T-helper 22 cell (primary cell): ENCODE results near the gene MRPS12.
A peak's percentile ranks its signal among the peaks of the same experiment; 100 is the strongest.
"Not testable (repeated sequence)": the region's sequence is repeated elsewhere in the genome, so short reads cannot be mapped to it uniquely, and the experiment has no call there.

Source experiments
- DNase-seq: peaks from one replicate; pipeline ENCODE4 v3.0.0-alpha.2; 2020; ENCODE audit warnings: low read depth

MRPS12 gene

DNA sequence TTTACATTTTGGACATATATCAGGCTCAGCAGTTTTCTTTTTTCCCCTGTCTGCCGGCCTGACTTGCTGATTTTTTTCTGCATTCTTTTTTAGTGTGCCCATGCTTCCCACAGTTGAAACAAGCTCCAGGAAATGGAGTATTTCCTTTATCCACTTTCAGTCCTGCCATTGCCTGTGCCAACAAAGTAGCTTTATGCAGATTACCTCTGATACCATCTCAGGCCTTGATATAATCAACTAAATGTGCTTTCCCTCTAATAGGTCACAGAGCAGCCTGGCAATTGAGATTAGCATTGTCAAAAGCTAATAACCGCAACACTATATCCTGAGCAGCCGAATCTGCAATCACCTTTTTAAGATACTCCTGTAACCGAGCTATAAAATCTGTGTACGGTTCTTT is 9.2 kb downstream of the MRPS12 start:
- no peak for DNase-seq

DNA sequence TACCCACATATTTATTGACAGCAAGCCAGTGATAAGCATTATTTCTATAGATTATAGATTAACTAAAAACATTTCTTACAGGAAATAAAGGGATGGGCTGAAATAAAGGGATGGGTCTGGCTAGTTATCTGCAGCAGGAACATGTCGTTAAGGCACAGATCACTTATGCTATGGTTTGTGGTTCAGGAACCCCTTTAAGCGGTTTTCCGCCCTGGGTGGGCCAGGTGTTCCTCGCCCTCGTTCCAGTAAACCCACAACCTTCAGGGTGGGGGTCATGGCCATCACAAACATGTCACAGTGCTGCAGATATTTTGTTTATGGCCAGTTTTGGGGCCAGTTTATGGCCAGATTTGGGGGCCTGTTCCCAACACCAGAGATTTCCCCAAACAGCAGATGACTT is 10.7 kb downstream of the MRPS12 start:
- DNase-seq, result not testable (repeated sequence)

DNA sequence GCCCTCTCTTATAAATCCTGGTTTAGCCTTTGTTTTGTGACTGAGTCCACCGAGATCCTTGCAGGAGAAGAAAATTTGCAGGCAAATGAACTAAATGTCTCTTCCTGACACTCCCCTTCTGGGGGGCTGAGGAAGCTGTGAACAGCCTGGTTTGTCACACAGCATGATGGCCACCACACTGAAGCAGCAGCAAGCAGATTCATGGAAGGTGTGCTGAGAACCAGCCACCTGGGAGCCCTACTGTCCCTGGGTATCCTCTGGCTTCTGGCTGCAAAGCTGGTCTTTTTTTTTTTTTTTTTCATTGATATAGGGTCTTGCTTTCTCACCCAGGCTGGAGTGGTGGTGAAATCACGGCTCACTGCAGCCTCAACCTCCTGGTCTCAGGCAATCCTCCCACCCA is 11.2 kb downstream of the MRPS12 start:
- no peak for DNase-seq

DNA sequence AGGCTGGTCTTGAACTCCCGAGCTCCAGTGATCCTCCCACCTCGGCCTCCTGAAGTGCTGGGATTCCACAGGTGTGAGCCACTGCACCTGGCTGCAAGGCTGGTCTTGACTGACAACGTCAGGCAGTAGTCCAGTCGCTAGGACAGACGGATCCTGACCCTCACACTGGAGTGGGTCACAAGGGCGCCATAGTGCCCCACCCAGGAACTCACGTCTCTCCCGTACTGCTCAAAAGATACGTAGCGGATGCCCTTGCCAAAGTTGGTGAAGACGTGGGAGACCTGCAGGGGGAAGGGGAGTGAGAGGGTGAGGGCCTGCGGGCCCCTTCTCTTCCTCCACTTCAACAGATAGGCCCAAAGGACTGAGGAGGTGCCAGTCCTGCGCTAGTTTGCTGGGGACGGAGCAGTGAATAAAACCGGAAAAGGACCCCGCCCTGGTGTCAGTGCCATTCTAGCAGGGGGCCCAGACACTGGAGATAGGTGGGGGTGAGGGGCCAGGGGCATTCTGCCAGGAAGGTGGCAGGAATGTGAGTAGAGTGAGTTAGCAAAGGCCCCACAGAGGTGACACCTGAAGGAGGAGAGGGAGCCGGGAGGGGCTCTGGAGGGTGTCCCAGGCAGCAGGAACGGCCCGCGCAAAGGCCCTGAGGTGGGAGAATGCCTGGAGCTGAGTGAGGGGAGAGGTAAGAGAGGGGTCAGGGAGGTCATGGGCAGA is 11.9 kb downstream of the MRPS12 start:
- DNase-seq, result no peak

DNA sequence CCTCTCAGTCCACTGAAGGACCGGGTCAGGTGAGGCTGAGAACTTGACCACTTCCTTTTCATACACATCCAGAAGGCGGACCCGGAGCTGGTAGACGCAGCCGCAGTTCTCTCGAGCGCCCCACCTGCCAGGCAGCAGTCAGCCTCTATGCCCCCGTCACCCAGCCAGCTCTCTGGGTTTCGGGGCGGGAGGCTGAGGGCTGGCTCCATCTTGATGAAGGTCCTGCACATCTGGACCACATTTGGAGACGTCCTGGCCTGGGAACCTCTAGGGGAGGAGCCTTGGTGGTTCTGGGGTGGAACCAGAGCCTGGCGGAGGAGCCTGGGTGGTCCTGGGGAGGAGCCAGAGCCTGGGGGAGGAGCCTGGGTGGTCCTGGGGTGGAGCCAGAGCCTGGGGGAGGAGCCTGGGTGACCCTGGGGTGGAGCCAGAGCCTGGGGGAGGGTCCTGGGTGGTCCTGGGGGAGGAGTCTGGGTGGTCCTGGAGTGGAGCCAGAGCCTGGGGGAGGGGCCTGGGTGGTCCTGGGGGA is 14.3 kb downstream of the MRPS12 start:
- no peak for DNase-seq

DNA sequence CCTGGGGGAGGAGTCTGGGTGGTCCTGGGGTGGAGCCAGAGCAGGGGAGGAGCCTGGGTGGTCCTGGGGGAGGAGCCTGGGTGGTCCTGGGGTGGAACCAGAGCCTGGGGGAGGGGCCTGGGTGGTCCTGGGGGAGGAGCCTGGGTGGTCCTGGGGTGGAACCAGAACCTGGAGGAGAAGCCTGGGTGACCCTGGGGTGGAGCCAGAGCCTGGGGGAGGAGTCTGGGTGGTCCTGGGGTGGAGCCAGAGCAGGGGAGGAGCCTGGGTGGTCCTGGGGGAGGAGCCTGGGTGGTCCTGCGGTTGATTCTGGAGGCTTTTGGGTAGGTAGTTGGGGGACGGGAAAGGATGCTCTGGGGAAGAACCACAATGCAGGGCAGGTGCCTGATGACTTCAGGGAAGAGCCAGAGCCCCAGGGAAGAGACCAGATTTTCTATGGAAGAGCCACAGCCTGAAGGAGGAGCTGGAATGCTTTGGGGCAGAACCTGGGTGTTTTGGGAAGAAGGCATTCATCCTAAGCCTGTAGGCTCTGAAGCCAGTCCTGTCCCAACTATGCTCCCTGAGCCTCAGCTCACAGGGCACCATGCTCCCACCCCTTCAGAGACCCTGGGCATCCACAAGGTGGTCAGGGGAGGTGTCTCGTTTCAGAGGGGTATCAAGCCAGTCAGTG is 15.0 kb downstream of the MRPS12 start:
- DNase-seq, result no peak

DNA sequence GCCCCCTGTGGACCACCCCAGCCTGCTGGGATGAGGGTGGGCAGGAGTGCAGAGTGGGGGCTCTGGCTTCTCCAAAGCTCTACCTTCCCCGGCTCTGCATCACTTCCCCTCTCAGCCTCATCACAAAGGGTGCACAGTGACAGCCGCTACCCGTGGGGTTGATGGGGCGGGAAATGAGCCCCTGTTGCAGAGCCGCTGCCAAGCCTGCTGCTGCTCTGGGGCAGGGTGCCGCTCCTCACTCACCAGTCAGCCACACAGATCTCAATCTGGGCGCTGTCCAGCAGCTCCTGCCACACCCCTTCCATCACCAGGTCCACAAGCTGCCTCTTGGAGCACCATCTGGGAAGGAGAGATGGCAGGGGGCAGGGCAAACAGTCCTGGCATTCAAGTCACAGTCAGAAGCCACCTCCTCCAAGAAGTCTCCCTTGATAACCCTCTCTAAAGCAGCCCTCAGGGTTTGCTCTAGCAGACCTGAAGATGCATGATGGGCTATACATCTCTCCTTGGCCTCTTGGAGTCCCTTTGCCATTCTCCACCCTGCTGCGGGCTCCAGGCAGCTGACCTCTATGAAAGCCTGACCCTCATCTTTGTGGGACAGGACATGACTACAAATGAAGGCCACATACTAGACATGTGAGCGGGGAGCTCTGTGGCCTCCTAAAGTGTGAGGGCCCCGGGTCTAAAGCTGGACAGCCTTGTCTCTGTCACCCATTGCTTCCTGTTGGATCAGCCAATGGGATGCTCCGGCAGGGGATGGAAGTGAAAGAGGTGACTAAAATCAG is 15.7 kb downstream of the MRPS12 start:
- DNase-seq, result no peak

DNA sequence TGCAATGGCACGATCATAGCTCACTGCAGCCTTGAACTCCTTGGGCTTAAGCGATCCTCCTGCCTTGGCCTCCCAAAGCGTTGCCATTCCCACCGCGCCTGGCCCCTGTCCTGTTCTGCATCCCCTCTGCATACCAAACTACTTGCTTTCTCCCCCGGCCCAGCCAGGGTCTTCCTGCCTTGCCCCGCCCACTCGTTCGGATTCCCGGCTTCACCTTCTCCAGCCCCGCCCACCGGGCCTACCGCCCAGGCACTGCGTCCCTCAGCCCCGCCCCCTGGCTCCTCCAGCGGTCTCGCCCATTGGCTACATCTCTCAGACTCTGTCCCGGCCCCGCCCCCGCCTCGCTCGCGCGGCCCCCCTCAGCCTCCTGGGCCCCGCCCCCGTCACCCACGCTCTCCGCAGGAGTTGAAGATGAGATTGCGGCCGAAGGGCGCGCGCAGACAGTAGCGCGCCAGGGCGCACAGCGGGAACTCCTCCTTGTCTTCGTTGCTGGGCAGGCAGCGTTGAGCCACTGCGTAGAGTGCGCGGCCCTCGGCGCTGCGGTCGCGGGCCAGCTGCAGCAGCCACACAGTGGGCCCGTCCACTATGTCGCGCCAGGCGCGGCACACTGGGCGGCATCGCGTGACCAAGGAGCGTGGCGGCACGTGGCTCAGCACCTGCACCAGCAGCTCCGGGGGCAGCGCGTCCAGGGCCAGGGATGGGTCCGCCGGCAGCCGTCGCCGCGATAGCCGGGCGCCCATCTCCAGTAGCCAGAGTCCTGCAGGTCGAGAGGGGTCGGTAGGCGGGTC is 19.0 kb downstream of the MRPS12 start:
- DNase-seq, result peak; percentile 70

DNA sequence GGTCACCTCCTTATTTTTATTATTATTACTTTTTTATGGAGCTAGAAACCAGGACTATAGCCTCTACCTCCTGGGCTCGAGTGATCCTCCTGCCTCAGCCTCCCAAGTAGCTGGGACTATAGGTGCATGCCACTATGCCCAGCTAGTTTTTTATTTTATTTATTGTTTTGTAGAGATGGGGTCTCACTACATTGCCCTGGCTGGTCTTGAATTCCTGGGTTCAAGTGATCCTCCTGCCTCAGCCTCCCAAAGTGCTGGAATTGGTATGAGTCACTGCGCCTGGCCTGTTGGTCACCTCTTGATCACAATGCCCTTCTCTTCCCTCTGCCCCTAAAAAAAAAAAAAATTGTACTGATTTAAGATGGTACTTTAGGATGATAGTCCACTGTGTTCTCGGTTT is 20.4 kb downstream of the MRPS12 start:
- DNase-seq, result no peak

DNA sequence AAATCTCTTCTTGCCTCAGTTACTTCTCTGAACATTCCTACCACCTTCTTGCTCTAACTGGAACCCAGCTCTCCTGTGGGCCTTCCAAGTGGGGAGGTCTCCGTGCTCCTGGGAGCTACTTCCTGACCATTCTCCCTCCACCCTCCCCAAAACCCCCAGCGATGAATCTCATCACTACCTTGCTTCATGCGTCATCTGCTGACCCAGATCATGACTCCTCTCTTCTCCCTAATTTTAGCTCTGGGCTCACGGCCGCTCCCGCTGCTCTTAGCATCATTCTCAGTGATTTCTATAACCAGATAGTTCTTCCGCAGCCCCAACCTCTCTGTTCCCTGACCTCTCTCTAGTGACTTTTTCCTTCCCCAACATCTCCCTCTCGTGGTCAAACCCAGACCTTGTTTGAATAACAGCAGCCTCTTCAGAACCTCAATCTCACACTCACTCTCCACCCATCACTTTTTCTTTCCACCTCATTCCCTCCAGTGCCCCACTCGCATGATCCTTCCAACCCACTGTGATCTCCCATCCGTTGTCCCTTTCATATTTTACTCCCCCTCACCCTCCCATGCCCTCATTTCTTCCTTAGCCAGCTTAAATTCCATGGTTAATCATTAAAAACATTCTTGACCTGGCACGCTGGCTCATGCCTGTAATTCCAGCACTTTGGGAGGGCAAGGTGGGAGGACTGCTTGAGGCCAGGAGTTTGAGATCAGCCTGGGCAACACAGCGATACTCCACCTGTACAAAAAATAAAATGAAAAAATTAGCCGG is 21.8 kb downstream of the MRPS12 start:
- no peak for DNase-seq

DNA sequence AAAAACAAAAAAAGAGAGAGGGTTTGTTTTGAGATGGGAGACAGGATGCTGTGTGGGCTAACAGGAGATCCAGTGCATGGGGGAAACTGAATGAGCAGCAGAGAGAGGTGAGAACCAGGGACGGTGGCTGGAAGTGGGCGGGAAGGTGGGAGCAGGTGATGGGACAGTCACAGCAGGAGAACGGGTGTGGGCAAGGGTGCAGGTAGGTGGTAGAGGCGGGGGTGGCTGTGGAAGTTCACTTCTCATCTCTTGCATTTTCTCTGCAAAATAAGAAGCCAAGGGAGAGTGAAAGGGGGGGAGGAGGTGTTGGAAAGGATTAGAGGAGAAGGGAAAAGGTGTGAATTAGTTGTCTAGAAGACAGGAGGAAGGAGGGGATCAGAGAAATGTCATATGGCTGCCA is 22.9 kb downstream of the MRPS12 start:
- no peak for DNase-seq

DNA sequence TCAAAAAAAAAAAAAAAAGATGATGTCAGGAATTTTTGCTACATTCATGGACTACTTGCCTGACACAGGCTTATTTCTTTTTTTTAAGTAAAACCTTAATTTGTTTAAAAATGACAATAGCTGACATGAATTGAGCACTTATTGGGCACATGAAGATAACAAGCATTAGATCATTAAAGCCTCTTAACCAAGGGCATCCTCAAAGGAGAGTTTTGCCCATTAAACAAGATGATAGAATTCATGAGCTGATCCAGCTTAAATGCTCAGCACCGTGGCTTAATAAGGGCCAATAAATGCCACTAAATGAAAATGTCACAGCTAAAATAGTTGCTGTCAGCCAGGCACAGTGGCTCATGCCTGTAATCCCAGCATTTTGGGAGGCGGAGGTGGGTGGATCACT is 25.5 kb downstream of the MRPS12 start:
- DNase-seq, result no peak

DNA sequence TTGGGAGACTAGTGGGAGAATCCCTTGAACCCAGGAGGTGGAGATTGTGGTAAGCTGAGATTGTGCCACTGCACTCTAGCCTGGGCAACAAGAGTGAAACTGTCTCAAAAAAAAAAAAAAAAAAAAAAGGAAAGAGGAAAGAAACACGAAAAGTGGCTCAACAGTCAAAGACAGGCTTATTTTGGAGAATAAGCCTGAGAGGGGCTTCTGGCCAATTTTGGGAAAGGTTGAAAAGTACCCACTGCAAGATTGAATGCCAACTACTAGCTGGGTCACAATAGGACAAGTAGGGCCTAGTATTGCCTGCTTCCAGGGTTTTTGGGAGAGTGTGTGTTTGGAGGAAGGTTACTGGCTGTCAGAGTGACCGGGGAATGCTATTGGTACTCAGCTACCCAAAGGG is 27.6 kb downstream of the MRPS12 start:
- no peak for DNase-seq

DNA sequence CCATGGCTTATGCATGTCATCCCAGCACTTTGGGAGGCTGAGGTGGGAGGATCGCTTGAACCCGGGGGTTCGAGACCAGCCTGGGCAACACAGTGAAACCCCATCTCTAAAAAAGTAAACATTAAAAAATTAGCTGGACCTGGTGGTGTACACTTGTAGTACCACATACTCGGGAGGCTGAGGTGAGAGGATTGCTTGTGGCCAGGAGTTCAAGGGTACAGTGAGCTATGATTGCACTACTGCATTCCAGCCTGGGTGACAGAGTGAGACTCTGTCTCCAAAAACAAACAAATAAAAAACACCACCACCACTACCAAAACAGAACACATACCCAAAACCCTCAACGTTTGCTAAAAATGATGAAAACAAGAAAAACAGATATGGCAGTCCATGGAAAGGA is 28.9 kb downstream of the MRPS12 start:
- DNase-seq, result no peak

DNA sequence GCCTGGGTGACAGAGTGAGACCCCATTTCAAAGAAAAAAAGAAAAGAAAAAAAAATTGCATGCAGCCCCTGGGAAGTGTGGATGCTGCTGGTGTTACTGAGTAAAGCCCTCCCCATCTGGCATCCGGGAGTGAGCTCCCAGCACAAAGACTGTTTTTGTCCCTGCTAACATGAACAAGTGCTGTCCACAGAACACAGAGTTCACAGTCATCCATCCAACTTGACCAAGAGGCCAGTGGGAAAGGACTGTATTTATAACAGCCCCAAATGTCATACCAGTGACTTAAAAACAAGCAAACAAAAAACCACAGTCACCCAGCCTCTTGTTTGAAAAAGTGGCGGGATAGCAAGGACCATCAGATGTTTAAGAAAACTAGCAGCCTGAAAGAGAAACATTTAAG is 34.0 kb downstream of the MRPS12 start:
- no peak for DNase-seq

DNA sequence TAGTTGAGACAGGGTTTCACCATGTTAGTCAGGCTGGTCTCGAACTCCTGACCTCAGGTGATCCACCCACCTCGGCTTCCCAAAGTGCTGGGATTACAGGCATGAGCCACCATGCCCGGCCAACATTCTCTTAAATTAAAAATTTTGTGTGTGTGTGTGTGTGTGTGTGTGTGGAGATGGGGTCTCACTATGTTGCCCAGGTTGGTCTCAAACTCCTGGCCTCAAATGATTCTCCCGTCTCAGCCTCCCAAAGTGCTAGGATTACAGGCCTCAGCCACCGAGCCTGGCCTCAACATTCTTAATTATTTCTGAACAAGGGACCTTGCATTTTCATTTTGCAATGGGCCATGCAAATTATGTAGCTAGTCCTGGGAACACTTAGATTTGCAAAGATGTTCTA is 35.4 kb downstream of the MRPS12 start:
- not testable (repeated sequence) for DNase-seq

DNA sequence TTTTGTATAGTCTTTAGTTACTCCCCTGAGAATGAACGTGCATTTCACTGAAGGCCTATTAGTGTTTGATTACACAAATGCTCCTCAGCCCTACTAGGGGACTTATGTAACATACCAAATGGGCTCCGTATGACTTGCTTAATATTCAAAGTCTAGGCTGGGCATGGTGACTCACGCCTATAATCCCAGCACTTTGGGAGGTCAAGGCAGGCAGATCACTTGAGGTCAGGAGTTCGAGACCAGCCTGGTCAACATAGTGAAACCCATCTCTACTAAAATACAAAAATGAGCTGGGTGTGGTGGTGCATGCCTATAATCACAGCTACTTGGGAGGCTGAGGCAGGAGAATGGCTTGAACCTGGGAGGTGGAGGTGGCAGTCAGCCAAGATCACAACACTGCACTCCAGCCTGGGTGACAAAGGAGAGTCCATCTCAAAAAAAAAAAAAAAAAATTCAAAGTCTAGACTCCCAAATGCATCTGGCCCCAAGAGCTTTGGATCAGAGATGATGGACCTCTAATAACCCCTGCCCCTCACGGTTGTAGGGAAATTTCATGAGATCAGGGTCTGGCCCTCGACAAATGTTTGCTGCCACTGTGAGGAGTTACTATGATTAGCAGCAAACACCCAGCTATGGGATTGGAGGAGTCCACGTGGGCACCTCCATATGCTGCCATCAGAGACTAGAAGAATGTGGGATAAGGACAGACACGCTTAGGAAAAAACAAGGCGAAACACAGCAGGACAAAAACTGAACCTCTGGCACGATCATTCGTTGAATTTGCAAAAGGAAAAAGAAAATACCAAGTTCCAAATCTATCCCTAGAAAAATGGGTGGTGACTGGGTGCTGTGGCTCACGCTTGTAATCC is 40.2 kb downstream of the MRPS12 start:
- DNase-seq, result no peak

DNA sequence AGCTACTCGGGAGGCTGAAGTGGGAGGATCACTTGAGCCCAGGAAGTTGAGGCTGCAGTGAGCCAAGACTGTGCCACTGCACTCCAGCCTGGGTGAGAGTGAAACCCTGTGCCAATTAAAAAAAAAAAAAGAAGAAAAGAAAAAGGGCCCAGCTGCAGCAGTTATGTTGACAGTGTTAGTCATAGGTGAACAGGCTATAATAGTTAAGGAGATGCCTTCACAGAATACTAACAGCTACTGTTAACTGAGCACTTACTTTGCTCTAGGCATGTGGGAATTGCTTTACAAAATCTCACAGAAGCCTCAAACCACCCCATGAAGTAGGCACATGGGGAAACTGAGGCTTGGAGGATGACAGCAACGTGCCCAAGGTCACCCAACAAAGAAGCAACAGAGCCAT is 40.9 kb downstream of the MRPS12 start:
- no peak for DNase-seq

DNA sequence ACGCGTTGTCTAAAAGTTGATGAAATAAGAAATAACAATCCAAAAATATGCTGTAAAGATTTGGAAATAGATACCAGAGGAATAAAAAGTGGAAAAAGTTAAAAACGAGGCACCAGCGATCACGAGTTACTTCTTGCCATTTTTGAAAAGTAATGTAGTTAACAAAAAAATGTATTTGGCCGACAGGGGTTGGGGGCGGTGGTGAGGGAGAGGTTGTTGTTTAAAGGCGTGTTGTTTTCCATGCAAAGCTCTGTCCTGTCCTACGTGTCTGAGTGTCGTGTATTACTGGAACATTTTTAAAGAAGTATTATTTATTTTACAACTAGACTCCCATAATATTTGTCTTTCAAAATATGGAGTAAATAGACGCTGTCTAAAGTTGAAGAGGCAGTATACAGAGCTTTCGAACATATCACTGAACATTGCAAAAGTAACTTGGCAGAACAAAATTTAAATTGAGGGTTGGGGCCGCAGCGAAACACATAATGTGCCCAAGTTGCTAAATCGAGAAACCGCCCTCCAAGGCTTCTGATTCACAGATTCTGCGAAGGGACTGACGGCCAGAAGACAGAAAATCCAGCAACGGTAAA is 44.0 kb downstream of the MRPS12 start:
- DNase-seq, result no peak
